Upper lobe of right lung (tissue), 1 donor: Measurements from ENCODE around the gene MARCO. TPM values are rescaled to one million over a fixed set of nuclear protein-coding genes. Genes with fewer than 3 reads are reported as not detected.
A peak's percentile ranks its signal among the peaks of the same experiment; 100 is the strongest.

Source experiments
- ATAC-seq: fragments of 200-7000 bp; cut with Tn5 transposase; one replicate; pipeline ENCODE4 v1.9.1; 2020; ENCODE audit warnings: mild to moderate bottlenecking, moderate library complexity
- DNase-seq: peaks from one replicate; pipeline ENCODE4 v3.0.0-alpha.2; 2020
- H3K27ac ChIP-seq: fragments of 200-600 bp; one replicate; pipeline ENCODE4 v1.8.0; 2022
- H3K27me3 ChIP-seq: fragments of 200-600 bp; one replicate; pipeline ENCODE4 v1.8.0; 2022; ENCODE audit warnings: mild to moderate bottlenecking
- H3K36me3 ChIP-seq: fragments of 200-600 bp; one replicate; pipeline ENCODE4 v1.8.0; 2022
- H3K4me1 ChIP-seq: fragments of 200-600 bp; one replicate; pipeline ENCODE4 v1.8.0; 2022
- H3K4me3 ChIP-seq: fragments of 200-600 bp; one replicate; pipeline ENCODE4 v1.8.0; 2022; ENCODE audit warnings: mild to moderate bottlenecking
- H3K9me3 ChIP-seq: fragments of 200-600 bp; one replicate; pipeline ENCODE4 v1.8.0; 2022
- intact Hi-C: fragments of 100-400 bp; cut with DNase I; formaldehyde crosslinking; loops from one replicate; pipeline ENCODE4 v1.11.0; 2022
- total RNA-seq: library from RNA; stranded (reverse); fragmentation: NEBNext Ultra II Directional; extraction: Animal tissue kit (Norgen Biotek cat#: 25700); gene quantifications from one replicate; pipeline ENCODE4 v1.2.1, GENCODE V29; 2021
- TF ChIP-seq, protein P1 (sequence below): fragments of 200-600 bp; IDR thresholded peaks from one replicate; pipeline ENCODE4 v1.8.0; 2022; ENCODE audit warnings: antibody characterized with exemption
- donor health status: DM: no; HTN: yes; CAD: no; lungs with severe emphysema.

The MARCO gene
- total RNA-seq, 1 donor from 2014 or later: 165 TPM

DNA sequence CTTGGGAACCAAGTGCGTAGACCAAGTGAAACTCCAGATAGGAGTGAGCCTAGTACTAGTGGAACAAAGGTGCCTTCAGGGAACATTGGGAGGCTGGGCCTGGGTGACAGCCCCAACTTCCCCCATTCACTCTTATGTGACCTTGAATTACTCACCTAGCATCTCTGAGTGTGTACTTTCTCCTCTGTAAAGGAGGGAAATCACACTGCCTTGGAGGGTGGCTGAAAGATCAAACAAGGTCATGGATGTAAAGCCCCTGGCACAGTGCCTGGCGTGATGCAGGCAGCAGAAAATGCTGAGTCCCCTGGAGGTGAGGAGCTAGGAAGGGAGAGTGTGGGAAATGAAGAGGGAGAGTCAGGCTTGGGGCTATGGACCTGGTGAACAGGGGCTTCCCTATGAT lies 45.9 kb downstream of the MARCO start:
- intact Hi-C loops: no loop called here
- Histone ChIP-seq H3K36me3 (no peaks in the 10 kb centered on the region), H3K27ac (no peak overlapping the region), H3K4me3 (no peak overlapping the region), H3K4me1 (peaks cover 3% of the 10 kb centered on the region), H3K9me3 (no peaks in the 10 kb centered on the region), H3K27me3 (no peaks in the 10 kb centered on the region)
- TF ChIP-seq, protein P1, sequence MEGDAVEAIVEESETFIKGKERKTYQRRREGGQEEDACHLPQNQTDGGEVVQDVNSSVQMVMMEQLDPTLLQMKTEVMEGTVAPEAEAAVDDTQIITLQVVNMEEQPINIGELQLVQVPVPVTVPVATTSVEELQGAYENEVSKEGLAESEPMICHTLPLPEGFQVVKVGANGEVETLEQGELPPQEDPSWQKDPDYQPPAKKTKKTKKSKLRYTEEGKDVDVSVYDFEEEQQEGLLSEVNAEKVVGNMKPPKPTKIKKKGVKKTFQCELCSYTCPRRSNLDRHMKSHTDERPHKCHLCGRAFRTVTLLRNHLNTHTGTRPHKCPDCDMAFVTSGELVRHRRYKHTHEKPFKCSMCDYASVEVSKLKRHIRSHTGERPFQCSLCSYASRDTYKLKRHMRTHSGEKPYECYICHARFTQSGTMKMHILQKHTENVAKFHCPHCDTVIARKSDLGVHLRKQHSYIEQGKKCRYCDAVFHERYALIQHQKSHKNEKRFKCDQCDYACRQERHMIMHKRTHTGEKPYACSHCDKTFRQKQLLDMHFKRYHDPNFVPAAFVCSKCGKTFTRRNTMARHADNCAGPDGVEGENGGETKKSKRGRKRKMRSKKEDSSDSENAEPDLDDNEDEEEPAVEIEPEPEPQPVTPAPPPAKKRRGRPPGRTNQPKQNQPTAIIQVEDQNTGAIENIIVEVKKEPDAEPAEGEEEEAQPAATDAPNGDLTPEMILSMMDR: no peak
- DNase-seq: peak; percentile 32
- no peak for ATAC-seq

DNA sequence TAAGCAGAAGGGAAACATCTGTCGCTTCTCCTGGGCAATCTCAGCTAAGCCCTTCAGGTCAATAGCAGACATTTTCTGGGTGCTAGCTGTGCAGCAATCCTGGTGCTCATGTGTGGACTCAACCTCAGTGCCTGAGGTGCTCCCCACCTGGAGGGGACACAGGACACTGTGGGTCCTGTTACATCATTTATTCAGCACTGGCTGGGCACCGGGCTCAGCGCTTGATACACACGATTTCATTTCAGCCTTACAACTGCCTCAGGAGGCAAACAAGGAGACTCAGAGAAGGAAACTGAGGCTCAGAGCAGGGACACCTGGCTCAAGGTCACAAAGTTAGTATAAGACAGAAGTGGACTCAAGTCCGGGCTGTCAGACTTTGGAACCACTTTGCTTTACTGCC lies 46.7 kb downstream of the MARCO start:
- no peaks in the 10 kb centered on the region for H3K27me3 ChIP-seq
- ATAC-seq: no peak
- no peak overlapping the region for H3K4me3 ChIP-seq
- H3K9me3 ChIP-seq: no peaks in the 10 kb centered on the region
- no peak overlapping the region for H3K27ac ChIP-seq
- DNase-seq: peak; percentile 19
- intact Hi-C loops: no loop called here
- H3K36me3 ChIP-seq: no peaks in the 10 kb centered on the region
- TF ChIP-seq, protein P1: no peak
- H3K4me1 ChIP-seq: peaks cover 3% of the 10 kb centered on the region

DNA sequence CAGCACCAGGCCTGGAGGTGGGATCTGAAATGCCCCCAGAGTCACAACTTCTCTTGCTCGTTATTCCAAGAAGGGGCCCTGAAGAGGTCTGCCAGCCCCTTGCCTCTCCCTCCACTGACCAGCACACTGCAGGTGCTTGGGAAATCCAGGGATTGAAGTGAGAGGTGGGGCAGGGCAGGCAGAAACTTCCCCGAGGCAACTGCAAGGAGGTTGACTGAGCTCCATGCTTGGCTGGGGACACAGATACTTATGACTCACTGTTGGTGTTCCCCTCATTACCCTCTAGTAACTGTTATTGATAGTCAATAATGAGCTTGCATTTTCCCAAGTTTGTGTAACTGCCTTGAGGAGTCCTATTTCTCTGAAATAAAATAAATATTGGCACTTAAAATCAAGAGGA lies 47.5 kb downstream of the MARCO start:
- Histone ChIP-seq H3K4me1 (peaks cover 3% of the 10 kb centered on the region), H3K27me3 (no peaks in the 10 kb centered on the region), H3K9me3 (no peaks in the 10 kb centered on the region), H3K36me3 (no peaks in the 10 kb centered on the region), H3K4me3 (no peak overlapping the region), H3K27ac (no peak overlapping the region)
- intact Hi-C loops: no loop called here
- TF ChIP-seq, protein P1: no peak
- DNase-seq: no peak
- ATAC-seq: no peak

DNA sequence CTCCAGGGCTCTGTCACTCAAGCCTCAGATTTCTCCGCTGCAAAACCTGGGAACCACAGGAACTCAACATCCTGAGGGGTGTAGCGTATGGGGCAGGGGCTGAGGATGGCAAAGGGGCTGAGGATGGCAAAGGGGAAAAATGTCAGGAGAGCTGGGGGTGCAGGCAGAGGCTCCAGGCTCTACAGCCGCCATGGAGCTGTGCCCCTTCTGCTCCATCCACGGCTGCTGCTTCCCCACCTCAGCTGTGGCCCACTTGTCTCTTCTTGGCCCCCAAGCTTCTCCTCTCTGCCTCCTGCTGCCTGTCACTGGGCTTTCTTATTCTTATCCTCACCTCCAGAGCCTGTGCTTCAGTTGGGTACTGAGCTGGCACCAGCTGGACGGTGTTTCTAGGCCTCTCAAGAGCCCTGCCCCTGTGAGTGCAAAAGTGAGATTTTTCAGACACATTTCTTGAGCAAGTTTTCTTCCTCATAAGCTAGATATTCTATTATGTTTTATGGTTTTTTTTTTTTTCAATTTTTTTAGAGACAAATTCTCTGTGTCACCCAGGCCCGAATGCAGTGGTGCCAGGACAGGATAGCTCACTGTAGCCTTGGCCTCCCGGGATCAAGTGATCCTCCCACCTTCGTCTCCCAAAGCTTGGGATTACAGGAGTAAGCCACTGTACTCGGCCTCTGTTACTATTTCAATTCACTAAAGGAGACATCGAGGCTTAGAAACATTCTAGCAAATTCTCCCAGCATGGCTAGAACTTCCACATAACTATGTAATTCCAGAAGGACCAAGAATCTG lies 49.0 kb downstream of the MARCO start:
- Histone ChIP-seq H3K27ac (no peak overlapping the region), H3K36me3 (no peaks in the 10 kb centered on the region), H3K27me3 (no peaks in the 10 kb centered on the region), H3K4me3 (no peak overlapping the region), H3K4me1 (peaks cover 3% of the 10 kb centered on the region), H3K9me3 (no peaks in the 10 kb centered on the region)
- TF ChIP-seq, protein P1: no peak
- no peak for ATAC-seq
- intact Hi-C loops: no loop called here
- DNase-seq: peak; percentile 52

DNA sequence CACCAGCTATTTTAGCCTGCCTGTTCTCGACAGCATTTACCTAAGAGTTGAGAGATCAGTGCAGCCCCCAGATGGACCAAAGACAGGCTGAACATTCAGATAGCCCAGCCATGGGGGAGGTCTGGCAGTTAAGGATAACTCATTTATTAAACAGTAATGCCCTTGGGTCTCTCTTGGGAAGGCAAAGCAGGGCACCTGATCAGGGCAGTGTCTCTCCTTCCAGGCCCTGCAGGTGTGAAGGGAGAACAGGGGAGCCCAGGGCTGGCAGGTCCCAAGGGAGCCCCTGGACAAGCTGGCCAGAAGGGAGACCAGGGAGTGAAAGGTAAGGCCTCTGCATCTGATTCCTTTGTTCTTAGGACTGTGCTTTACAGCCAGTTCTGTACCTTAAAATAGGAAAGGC lies 49.6 kb downstream of the MARCO start:
- DNase-seq (peak; percentile 21), ATAC-seq (no peak)
- H3K9me3 ChIP-seq: no peaks in the 10 kb centered on the region
- no peak overlapping the region for H3K27ac ChIP-seq
- H3K4me1 ChIP-seq: peaks cover 3% of the 10 kb centered on the region
- intact Hi-C loops: no loop called here
- no peaks in the 10 kb centered on the region for H3K27me3 ChIP-seq
- H3K4me3 ChIP-seq: no peak overlapping the region
- TF ChIP-seq, protein P1: no peak
- no peaks in the 10 kb centered on the region for H3K36me3 ChIP-seq
